CD4-positive, alpha-beta T cell treated with Interleukin-1 beta for 1 hour (primary cell): Measurements from ENCODE around the gene LRRC43.
"Not testable (repeated sequence)": the region's sequence is repeated elsewhere in the genome, so short reads cannot be mapped to it uniquely, and the experiment has no call there.

ENCODE experiments used
- DNase-seq, 2 donors: peaks; one replicate each; pipeline ENCODE4 v3.0.0-alpha.2; 2020 to 2022

Gene LRRC43

DNA sequence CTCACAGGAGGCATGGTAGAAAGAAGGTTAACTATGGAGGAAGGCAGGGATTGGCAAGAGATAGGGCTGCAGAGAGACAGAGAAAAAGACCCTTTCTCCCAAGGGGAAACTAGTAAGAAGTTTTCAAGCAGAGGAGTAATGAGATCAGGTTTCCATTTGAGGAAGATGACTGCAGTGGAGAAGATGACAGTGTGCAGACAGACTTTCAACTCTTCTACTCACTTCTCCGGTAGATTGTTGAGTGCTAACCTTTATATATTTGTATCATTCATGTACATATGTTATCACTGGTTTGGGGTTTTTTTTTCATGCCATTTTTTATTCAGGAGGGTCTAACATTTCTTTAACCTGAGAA is 14.7 kb downstream of the LRRC43 start:
- no peak for DNase-seq

DNA sequence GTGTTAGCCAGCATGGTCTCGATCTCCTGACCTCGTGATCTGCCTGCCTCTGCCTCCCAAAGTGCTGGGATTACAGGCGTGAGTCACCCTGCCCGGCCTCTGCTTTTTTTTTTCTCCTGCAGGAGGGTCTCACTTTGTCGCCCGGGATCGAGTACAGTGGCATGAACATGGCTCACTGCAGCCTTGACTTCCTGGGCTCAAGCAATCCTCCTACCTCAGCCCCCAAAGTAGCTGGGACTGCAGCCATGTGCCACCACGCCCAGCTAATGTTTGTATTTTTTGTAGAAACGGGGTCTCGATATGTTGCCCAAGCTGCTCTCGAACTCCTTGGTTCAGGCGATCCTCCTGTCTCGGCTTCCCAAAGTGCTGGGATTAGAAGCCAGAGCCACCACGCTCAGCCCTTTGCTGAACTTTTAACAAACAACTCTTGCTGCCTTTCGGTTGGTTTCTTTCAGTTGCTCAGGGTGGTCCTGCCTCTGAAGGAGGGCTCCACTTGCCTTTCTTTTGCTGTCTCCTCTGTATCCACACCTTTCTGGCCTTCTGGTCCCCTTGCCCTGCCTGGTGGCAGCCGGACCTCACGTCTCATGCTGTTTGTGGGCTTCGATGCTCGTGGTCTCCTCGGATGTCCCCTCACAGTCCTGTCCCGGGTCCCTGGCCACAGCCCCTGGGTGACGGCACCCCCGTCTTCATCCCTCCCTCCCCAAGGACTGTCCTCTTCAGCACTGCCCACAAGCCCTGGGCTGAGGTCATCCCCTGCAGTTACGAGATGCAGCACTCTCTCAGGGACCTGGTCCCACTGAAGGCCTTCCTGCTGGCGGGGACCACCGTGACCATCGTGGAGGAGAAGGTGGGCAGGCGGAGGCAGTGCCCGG is 16.8 kb downstream of the LRRC43 start:
- no peak for DNase-seq

DNA sequence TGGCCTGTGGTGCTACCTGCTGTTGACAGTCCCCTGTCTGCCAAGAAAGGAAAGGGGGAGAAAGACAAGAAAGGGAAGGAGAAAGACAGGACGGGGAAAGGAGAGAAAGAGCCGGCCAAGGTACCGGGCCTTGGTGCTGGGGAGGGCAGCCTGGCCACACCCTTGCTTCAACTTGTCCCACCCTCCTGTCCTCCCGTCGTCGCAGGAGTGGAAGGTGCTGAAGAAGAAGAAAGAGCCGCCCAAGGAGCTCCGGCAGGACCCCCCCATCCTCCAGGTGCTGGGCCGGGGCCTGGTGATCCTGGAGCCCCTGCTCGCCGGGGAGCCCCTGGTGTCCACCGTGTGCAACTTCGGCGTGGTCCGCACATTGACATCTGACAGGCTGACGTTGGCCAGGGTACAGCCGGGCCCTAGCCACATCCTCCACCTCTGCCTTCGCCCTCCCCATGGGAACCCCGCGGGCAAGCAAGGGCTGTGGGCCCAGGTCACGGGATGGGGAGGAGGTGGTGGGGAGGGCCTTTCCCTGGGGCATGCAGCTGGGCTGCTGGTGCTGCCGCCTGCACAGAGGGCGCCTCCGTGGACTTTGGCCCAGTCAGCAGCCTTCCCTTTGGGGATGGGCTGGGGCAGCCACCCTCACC is 17.7 kb downstream of the LRRC43 start:
- DNase-seq: no peak

DNA sequence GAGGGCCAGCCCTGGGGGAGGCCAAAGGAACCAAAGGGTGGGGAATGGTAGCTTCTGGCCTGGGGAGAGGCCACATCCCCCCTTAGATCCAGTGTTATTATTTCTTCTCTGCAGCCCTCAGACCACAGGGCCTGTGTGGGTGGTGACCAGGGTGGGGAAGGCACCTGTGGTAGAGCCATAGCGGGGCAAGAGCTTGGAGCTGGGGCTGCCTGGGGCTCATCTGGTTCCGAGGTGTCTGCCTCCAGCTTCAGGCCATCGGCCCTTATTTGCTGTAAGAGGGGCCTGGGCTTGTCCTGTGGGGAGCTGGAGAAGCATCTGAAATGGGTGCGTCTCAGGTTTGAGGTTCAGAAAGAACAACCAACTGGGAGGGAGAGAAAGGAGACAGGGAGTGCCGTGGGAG is 18.5 kb downstream of the LRRC43 start:
- no peak for DNase-seq

DNA sequence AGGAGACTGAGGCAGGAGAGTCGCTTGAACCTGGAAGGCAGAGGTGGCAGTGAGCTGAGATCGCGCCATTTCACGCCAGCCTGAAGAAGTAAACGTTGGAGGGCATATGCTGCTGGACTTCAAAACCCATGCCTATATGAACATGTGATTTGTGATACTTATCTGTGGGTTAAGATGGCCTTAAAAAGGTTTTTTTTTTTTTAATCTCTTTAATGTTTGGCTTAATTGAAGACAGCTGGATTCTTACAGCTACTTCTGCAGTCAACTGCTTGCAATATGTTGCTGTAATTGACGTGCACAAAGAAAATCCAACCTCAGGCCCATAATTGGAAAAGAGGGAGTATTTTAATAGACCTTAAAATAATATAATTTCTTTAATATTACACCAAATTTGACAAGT is 19.1 kb downstream of the LRRC43 start:
- DNase-seq: no peak

DNA sequence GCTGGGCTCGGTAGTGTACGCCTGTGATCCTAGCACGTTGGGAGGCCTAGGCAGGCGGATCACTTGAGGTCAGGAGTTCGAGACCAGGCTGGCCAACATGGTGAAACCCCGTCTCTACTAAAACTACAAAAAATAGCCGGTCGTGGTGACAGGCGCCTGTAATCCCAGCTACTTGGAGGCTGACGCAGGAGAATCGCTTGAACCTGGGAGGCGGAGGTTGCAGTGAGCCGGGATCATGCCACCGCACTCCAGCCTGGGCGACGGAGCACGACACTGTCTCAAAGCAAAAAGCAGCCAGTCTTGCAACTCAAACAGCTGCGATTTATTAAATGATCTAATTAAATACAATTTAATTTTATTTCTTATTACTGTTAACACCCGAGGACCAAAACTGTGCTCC is 19.9 kb downstream of the LRRC43 start:
- not testable (repeated sequence) for DNase-seq

DNA sequence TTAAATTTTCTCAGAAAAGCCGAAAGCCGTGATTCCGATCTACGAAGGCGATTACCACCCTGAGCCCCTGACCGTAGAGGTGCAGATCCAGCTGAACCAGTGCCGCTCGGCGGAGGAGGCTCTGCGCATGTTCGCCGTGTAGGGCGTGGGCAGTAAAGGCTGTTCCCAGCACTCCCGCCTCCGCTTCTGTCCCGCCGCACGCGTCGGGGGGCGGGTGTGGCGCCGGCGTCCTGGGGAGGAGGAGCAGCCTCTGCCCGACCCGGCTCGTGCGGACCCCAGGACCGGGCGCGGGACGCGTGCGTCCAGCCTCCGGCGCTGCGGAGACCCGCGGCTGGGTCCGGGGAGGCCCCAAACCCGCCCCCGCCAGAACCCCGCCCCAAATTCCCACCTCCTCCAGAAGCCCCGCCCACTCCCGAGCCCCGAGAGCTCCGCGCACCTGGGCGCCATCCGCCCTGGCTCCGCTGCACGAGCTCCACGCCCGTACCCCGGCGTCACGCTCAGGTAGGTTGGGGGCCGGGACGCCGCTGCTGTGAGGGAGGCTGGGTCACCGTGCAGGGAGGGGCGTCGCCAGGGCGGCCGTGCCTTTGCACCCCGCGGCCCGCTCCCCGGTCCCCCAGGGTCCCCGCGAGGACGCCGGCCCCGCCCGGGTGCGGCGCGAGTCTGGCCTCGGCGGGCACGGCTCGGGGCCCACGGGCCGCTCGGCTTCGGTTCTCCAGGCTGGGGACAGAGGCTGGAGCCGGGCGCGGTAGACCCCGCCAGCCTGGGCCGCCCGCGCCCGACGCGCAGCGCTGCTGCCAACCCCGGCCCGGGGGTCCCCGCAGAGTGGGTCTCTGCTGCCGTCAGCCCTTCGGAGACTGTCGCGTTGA is 20.6 kb downstream of the LRRC43 start, which contains the start of gene B3GNT4:
Gene B3GNT4 (plus strand): TSS at position 409 of the 866 bp plus-strand sequence. CDS start 910 bp downstream, outside the sequence.
- peak; percentile 58 to 77 for DNase-seq

DNA sequence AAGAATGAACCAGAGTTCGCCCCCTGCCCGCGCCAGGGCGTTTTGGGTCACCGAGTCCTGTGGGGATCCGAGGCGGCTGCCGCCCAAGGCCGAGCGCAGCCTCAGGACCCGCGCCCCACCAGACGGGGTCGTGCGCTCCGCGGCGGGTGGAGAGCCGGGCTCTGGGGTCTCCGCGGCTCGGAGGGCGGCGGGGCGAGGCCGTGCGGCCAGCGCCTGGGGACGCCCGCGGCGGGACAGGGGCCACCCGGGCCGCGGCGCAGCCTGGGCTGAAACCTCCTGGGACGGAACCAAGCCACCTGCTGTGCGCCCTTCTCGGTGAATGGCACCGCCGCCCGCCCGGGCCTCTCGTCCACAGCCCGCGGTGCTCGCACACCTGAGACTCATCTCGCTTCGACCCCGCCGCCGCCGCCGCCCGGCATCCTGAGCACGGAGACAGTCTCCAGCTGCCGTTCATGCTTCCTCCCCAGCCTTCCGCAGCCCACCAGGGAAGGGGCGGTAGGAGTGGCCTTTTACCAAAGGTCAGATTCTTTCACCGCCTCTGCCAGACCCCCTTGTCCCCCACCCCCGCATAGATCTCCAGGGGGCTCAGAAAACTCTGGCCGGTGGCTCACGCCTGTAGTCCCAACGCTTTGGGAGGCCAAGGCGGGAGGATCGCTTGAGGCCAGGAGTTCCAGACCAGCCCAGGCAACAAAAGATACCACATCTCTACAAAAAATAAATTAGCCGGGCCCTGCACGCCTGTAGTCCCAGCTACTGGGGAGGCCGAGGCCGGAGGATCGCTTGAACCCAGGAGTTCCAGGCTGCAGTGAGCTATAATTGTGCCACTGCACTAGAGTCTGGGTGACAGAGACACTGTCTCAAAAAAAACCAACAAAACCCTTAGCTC is 21.5 kb downstream of the LRRC43 start:
- no peak for DNase-seq

DNA sequence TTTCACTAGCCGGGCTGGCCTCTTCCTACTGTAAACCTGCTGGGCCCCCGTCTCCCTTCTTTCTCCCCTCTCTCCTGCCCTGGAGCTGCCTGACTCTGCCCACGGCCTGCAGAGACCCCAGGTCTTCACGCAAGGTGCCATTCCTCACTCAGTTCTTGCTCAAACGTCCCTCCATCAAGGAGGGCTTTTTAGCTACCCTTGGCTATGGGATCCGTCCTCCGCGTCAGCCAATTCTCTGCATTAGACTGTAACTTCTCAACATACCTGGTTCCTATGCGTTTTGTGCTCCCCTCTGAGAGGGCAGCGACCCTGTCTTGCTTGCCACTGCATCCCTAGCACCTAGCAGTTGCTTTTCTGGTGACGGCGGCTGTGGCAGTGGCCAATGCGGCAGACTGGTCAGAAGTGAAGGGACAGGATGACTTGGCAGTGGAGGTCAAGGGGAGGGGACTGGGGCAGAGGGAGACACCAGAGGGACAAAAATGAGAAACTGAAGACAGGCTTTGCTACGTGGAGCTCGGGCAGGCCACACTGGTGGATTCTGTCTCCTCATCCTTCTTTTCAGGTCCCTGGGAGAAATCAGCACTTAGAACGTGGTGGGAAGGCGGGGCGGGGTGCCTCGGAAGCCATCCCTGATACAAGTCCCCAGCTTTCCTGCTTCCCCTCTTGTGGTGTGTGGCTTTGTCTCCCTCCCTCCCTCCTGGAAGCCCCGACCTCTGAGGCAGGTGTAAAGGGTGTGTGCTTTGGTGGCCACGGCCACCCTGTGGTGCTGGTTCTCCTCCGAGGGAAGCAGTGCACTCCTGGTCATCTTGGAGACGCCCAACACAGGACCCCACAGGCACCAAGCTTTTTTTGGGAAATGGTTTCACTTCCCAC is 22.4 kb downstream of the LRRC43 start:
- DNase-seq: no peak

DNA sequence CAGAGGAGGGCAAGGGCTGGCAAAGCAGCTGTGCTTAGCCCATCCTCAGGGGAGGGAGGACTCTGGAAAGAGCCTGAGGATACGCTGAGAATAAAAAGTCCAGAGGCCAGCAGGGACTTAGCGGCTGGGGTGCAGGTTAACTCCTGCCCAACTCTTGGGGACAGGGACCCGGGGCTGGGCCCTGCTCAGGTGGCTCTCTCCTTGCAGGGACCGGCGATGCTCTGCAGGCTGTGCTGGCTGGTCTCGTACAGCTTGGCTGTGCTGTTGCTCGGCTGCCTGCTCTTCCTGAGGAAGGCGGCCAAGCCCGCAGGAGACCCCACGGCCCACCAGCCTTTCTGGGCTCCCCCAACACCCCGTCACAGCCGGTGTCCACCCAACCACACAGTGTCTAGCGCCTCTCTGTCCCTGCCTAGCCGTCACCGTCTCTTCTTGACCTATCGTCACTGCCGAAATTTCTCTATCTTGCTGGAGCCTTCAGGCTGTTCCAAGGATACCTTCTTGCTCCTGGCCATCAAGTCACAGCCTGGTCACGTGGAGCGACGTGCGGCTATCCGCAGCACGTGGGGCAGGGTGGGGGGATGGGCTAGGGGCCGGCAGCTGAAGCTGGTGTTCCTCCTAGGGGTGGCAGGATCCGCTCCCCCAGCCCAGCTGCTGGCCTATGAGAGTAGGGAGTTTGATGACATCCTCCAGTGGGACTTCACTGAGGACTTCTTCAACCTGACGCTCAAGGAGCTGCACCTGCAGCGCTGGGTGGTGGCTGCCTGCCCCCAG is 23.4 kb downstream of the LRRC43 start:
- no peak for DNase-seq

DNA sequence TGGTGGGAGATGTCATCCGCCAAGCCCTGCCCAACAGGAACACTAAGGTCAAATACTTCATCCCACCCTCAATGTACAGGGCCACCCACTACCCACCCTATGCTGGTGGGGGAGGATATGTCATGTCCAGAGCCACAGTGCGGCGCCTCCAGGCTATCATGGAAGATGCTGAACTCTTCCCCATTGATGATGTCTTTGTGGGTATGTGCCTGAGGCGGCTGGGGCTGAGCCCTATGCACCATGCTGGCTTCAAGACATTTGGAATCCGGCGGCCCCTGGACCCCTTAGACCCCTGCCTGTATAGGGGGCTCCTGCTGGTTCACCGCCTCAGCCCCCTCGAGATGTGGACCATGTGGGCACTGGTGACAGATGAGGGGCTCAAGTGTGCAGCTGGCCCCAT is 24.1 kb downstream of the LRRC43 start:
- no peak for DNase-seq

DNA sequence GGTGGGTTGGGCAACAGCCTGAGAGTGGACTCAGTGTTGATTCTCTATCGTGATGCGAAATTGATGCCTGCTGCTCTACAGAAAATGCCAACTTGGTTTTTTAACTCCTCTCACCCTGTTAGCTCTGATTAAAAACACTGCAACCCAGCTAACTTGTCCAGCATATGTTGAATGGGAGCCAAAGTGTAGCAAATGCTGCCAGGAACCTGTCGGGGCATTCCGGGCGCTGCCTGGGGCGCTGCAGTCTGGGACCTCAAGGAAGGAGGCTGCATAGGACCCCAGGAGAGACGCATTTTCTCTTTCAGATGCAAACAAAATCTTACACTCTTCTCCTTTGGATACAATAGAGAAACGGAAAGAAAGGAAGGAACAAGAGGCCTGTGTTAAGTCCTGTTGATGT is 24.5 kb downstream of the LRRC43 start:
- no peak for DNase-seq

DNA sequence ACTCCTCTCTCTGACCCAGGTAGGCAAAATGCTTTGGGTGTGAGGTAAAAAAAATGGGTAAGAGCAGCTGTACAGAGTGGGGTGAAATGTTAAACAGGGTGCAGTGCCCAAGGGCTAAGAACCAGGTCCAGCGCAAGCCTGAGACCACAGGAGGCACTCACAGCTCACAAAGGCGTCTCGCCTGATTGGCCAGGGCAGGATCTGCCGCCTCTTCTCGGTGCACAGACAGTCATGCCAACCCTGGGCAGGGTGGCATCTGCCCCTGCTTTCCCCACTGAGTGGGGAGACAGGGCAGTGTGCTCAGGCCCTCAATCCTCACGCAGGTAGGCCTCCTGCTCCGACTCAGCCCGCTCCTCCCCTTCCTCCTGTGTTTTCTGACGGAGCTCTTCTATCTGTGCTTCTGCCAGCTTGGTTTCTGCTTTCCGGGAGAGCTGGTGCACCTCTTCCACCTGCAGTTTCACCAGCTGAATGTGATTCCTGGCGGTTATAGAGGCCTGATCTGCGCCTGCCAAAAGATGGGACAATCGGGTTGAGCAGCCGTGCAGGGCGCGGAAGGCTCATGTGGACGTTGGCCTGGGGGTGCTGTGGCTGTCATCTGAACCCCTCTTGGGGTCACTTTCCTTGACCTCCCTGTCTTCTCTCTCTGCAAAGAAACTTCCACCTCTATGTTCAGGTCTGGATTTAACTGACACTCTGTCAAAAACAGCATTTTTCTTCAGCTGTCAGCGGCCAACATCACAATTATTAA is 25.3 kb downstream of the LRRC43 start:
- DNase-seq: no peak

DNA sequence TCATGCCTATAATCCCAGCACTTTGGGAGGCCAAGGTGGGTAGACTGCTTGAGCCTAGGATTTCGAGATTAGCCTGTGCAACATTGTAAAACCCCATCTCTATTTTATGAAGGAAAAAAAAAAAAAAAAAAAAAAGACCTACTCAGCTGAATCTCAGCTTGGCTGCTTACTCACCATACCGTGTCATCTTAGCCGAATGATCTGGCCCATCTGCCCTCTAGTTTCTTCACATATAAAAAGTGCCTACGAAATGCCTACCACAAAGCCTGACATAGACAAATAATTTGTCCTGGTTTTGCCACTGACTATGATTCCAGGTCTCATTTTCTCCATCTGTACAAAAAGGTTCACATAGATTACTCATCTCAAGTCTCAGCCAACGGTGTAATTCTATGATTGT is 32.8 kb downstream of the LRRC43 start:
- DNase-seq: no peak

DNA sequence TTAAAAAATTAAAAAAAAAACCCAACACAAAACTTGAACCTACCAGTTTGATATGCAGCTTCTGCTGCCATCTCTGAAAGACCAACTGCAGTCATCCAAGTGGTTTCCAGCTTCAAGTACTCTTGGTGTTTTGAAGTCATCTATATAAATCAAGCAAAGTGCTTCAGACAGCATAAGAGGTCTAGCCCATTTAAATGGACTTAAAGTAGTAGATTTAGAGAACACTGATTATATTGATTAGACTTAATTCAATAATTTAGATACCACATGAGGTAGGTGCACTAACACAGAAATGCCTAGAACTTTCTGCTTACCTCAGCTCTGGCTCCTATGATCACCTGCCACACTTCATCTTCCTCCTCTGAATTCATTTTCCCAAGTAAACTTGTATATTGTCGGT is 33.5 kb downstream of the LRRC43 start:
- DNase-seq: no peak

DNA sequence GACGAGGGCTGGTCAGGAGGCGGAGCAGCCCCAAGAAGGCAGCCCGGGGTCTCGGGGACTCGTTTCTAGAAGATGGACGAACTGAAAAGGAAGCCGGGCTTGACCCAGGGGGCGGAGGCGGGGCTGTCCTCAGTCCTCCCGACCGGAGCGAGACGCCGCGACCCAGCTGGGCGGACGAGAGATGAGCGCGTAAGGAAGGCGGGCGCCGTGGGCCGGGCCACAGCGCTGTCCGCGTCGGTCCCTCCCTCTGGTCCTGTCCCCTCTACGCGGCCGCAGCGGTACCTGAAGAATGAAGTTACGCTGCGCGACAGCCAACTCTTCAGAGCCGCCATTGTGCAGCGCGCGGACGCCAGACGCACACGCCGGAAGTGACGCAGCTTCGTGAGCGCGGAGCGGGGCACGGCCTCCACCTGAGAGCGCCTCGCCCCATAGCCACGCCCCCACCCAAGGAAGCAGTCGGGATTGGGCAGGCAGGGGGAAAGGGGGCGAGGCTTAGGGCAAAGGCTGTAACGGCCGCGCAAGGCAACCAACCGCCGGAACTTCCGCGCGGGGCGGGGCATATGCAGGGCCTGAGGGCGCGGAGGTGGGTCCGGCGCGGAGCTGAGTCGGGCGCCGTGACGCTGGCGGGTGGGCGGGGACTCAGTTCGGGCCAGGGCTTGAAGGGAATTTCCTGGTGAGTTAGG is 42.9 kb downstream of the LRRC43 start, which contains the start of gene DIABLO:
Gene DIABLO (minus strand): TSS at position 370 of the 683 bp plus-strand sequence. CDS start 38 bp downstream, at position 332.
- peak; percentile 100 for DNase-seq

DNA sequence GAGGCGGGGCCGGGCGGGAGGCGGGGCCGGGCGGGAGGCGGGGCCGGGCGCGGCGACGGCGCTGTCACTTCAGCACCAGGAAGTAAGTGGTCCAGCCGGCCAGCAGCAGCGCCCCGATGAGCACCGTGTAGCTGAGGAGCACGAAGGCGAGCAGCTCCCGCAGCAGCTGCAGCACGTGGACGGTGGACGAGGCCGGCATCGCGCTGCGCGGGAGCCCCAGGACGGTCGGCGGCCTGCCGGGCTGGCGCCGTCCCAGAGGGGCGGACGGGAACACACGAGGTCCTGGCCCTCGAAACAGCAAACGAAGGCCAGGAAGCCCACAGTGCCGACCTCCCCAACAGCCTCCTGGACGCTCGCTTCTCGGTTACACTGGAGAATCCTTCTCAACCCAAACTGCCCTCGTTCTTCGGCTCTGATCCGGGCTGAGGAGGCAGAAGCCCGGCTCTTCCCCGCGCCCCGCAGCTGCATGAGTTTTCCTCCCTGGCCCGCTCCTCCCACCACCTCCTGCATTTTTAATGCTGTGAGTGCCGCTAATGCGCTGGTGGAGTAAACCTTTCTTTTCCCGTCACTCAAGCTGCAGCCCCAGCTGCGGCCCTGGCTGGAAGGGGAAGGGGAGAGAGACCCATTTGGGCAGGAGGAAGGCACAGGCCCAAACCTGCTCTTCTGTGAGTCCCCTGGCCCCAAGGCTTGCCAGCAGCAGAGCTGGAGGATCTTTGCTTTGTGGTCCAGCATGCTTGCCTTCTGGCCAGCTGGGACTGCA is 43.6 kb downstream of the LRRC43 start:
- no peak for DNase-seq

DNA sequence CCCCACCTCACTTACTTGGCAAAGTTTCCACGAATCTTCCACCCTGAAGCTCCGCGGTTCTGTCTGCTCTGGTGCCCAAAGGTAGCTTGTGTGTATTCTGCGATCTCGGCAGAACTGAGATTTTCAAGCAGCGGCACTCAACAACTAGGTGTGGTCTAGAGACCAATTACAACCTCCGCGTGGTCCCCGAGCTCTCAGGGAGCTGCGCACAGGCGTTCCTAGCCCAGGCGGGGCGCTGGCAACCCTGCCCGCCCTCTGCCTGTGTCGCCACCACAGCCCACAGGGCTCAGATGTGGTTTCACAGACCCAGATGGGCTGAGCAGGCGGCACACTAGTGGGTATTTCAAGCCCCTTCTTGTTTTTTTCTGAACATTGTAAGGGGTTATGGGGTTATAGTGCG is 44.4 kb downstream of the LRRC43 start:
- DNase-seq: peak; percentile 69 to 80
